Right kidney (tissue), 1 donor: ENCODE data around the gene SGCD.
"Not testable (repeated sequence)": the region's sequence is repeated elsewhere in the genome, so short reads cannot be mapped to it uniquely, and the experiment has no call there.

Experiments
- DNase-seq: peaks from one replicate; pipeline ENCODE4 v3.0.0-alpha.2; 2016

SGCD gene

GRCh38 chr5:156584871-156585270, 257.9 kb downstream of the SGCD start:
- DNase-seq: no peak

- DNase-seq: no peak
These were observed 259.0 kb downstream of the SGCD start for GRCh38 chr5:156585999-156586398.

GRCh38 chr5:156587012-156587411, 260.0 kb downstream of the SGCD start:
- no peak for DNase-seq

GRCh38 chr5:156588306-156588705, 261.3 kb downstream of the SGCD start:
- no peak for DNase-seq

- DNase-seq: no peak
These were observed 262.4 kb downstream of the SGCD start for GRCh38 chr5:156589104-156589945.

GRCh38 chr5:156589946-156590216, 262.9 kb downstream of the SGCD start:
- DNase-seq: no peak

- DNase-seq: no peak
These were observed 264.0 kb downstream of the SGCD start for GRCh38 chr5:156590978-156591377.

GRCh38 chr5:156591631-156592030, 264.7 kb downstream of the SGCD start:
- DNase-seq: no peak

GRCh38 chr5:156593546-156593945, 266.6 kb downstream of the SGCD start:
- no peak for DNase-seq

- no peak for DNase-seq
These were observed 267.4 kb downstream of the SGCD start for GRCh38 chr5:156594406-156594805.

GRCh38 chr5:156595132-156595787, 268.3 kb downstream of the SGCD start:
- no peak for DNase-seq

GRCh38 chr5:156597276-156597675, 270.3 kb downstream of the SGCD start:
- no peak for DNase-seq

GRCh38 chr5:156598964-156599363, 272.0 kb downstream of the SGCD start:
- no peak for DNase-seq

- DNase-seq: not testable (repeated sequence)
These were observed 283.6 kb downstream of the SGCD start for GRCh38 chr5:156610582-156610981.

GRCh38 chr5:156615901-156616300, 288.9 kb downstream of the SGCD start:
- DNase-seq: no peak

GRCh38 chr5:156617426-156617825, 290.5 kb downstream of the SGCD start:
- DNase-seq: no peak

GRCh38 chr5:156618601-156619000, 291.6 kb downstream of the SGCD start:
- no peak for DNase-seq

- DNase-seq: no peak
These were observed 294.8 kb downstream of the SGCD start for GRCh38 chr5:156621719-156622118.

- no peak for DNase-seq
These were observed 296.5 kb downstream of the SGCD start for GRCh38 chr5:156623381-156624040.

- no peak for DNase-seq
These were observed 297.7 kb downstream of the SGCD start for GRCh38 chr5:156624686-156625085.

GRCh38 chr5:156628421-156628820, 301.5 kb downstream of the SGCD start:
- DNase-seq: no peak

GRCh38 chr5:156631005-156631404, 304.0 kb downstream of the SGCD start:
- DNase-seq: no peak

GRCh38 chr5:156634301-156634700, 307.3 kb downstream of the SGCD start:
- DNase-seq: no peak
